SK-N-SH (cell line): ENCODE measurements around the gene RCAN2. TPM values are rescaled to one million over a fixed set of nuclear protein-coding genes. Genes with fewer than 3 reads are reported as not detected.

Source experiments
- CTCF ChIA-PET: fragments of 300-600, 350-600 bp; formaldehyde crosslinking; extraction: SDS; loops from one replicate; lab custom pipeline; 2021; lab: Yijun Ruan, JAX
- POLR2A ChIA-PET: fragments of 350-600 bp; sonication (Branson Sonifier 250); formaldehyde crosslinking; extraction: SDS; loops from one replicate; lab custom pipeline; 2020; ENCODE audit warnings: antibody characterized with exemption, inconsistent platforms; lab: Yijun Ruan, JAX
- DNase-seq: peaks from one replicate; pipeline ENCODE4 v3.0.0; 2012
- H2AFZ ChIP-seq: fragments of 200-600 bp; sonication (generic); 2 replicates; pipeline ENCODE4 v1.8.1; 2016; ENCODE audit warnings: antibody characterized with exemption, mild to moderate bottlenecking, low read depth
- H3F3A ChIP-seq: fragments of 200-600 bp; sonication (generic); replicated peaks from 2 replicates; pipeline ENCODE3; 2016; ENCODE audit warnings: antibody characterized with exemption, mild to moderate bottlenecking; ENCODE audit not compliant: insufficient read depth
- H3K27ac ChIP-seq, 2 experiments: fragments of 200-500 bp in 1 of 2; fragments of 200-600 bp in 1 of 2; sonication (Bioruptor generic) in 1 of 2; sonication (generic), shearing (Covaris generic) in 1 of 2; 2 replicates each; pipeline versions ENCODE4 v1.5.1 to v1.6.1; 2014 to 2016; ENCODE audit warnings: low read depth in 2 of 2, inconsistent platforms in 1 of 2, low read length in 1 of 2, mild to moderate bottlenecking in 1 of 2, mixed read lengths in 1 of 2
- H3K27me3 ChIP-seq: fragments of 200-600 bp; sonication (generic), shearing (Covaris generic); 2 replicates; pipeline ENCODE4 v1.6.1; 2016; ENCODE audit warnings: mixed run types; ENCODE audit not compliant: insufficient read depth
- H3K36me3 ChIP-seq, 2 experiments: fragments of 200-500 bp in 1 of 2; fragments of 200-600 bp in 1 of 2; sonication (Bioruptor generic) in 1 of 2; sonication (generic) in 1 of 2; replicated peaks in 1 of 2; 2 replicates each; pipeline versions ENCODE3 to v1.5.1; 2014 to 2016; ENCODE audit warnings: low read length in 1 of 2, mild to moderate bottlenecking in 1 of 2; ENCODE audit not compliant: insufficient read depth in 2 of 2, control insufficient read depth in 1 of 2
- H3K4me1 ChIP-seq, 2 experiments: fragments of 200-500 bp in 1 of 2; fragments of 200-600 bp in 1 of 2; sonication (Bioruptor generic) in 1 of 2; sonication (generic), shearing (Covaris generic) in 1 of 2; 2 replicates each; pipeline versions ENCODE4 v1.5.1 to v1.6.1; 2014 to 2016; ENCODE audit warnings: low read depth in 1 of 2, low read length in 1 of 2, mixed run types in 1 of 2; ENCODE audit not compliant: insufficient read depth in 2 of 2, control insufficient read depth in 1 of 2
- H3K4me2 ChIP-seq: fragments of 200-600 bp; sonication (generic), shearing (Covaris generic); 2 replicates; pipeline ENCODE4 v1.6.1; 2017; ENCODE audit warnings: mixed run types
- H3K4me3 ChIP-seq, 2 experiments: fragments of 200-500 bp in 1 of 2; fragments of 200-600 bp in 1 of 2; sonication (Bioruptor generic) in 1 of 2; sonication (generic), shearing (Covaris generic) in 1 of 2; 2 replicates each; pipeline versions ENCODE4 v1.5.1 to v1.8.1; 2014 to 2016; ENCODE audit warnings: low read depth in 2 of 2, inconsistent platforms in 1 of 2, low read length in 1 of 2, mild to moderate bottlenecking in 1 of 2, mixed read lengths in 1 of 2, moderate library complexity in 1 of 2
- H3K79me2 ChIP-seq: fragments of 200-600 bp; sonication (generic); 2 replicates; pipeline ENCODE4 v1.8.1; 2017; ENCODE audit warnings: mild to moderate bottlenecking; ENCODE audit not compliant: insufficient read depth
- H3K9ac ChIP-seq: fragments of 200-600 bp; sonication (generic); 2 replicates; pipeline ENCODE4 v1.6.1; 2017; ENCODE audit warnings: mixed run types
- H3K9me2 ChIP-seq: fragments of 200-600 bp; sonication (generic); 2 replicates; pipeline ENCODE4 v1.6.1; 2017; ENCODE audit warnings: mixed run types
- H3K9me3 ChIP-seq: fragments of 200-600 bp; sonication (generic); 2 replicates; pipeline ENCODE4 v1.6.1; 2017; ENCODE audit warnings: mixed run types, mild to moderate bottlenecking, moderate library complexity
- H4K20me1 ChIP-seq: fragments of 200-600 bp; sonication (generic); 2 replicates; pipeline ENCODE4 v1.6.1; 2017; ENCODE audit warnings: mild to moderate bottlenecking, mixed run types; ENCODE audit not compliant: insufficient read depth
- CTCF ChIP-seq: fragments of 200-600 bp; sonication (generic); IDR thresholded peaks from 2 replicates; pipeline ENCODE4 v1.6.1; 2017; ENCODE audit warnings: antibody characterized with exemption, mild to moderate bottlenecking, moderate library complexity
- ELF1 ChIP-seq: IDR thresholded peaks from 2 replicates; pipeline ENCODE4 v1.4.0; 2012
- EZH2phosphoT487 ChIP-seq: fragments of 200-600 bp; sonication (generic); IDR thresholded peaks from 2 replicates; pipeline ENCODE4 v1.6.1; 2017; ENCODE audit warnings: low read depth, mixed run types, mild to moderate bottlenecking, antibody characterized with exemption, moderate library complexity, borderline replicate concordance
- FOSL2 ChIP-seq: IDR thresholded peaks from 2 replicates; pipeline ENCODE4 v1.4.0; 2012; ENCODE audit warnings: low read depth, mild to moderate bottlenecking, moderate library complexity, borderline replicate concordance
- FOXJ3 ChIP-seq: sonication (generic); formaldehyde crosslinking; IDR thresholded peaks from 2 replicates; pipeline ENCODE4 v1.5.1; 2020; ENCODE audit warnings: mild to moderate bottlenecking, missing genetic modification reagents
- JUND ChIP-seq: IDR thresholded peaks from 2 replicates; pipeline ENCODE4 v1.4.0; 2012
- MEF2A ChIP-seq: IDR thresholded peaks from 2 replicates; pipeline ENCODE4 v1.4.0; 2012; ENCODE audit warnings: low read depth, borderline replicate concordance
- MXI1 ChIP-seq: IDR thresholded peaks from 2 replicates; pipeline ENCODE4 v1.6.1; 2012; ENCODE audit warnings: mild to moderate bottlenecking, low read depth, low read length, improper control_type of control experiment
- POLR2AphosphoS5 ChIP-seq: IDR thresholded peaks from 2 replicates; pipeline ENCODE4 v1.6.1; 2012; ENCODE audit warnings: low read depth, low read length
- RAD21 ChIP-seq: IDR thresholded peaks from 2 replicates; pipeline ENCODE4 v1.6.1; 2012; ENCODE audit warnings: mild to moderate bottlenecking, low read length
- SIN3A ChIP-seq: IDR thresholded peaks from 2 replicates; pipeline ENCODE4 v1.6.1; 2012; ENCODE audit warnings: low read depth, mild to moderate bottlenecking, low read length, moderate library complexity, borderline replicate concordance
- SMC3 ChIP-seq: IDR thresholded peaks from 2 replicates; pipeline ENCODE4 v1.6.1; 2012; ENCODE audit warnings: low read depth, low read length, improper control_type of control experiment
- TAF1 ChIP-seq: IDR thresholded peaks from 2 replicates; pipeline ENCODE4 v1.6.1; 2012; ENCODE audit warnings: low read depth, mild to moderate bottlenecking, low read length, moderate library complexity, borderline replicate concordance
- TEAD4 ChIP-seq: IDR thresholded peaks from 2 replicates; pipeline ENCODE4 v1.4.0; 2012; ENCODE audit warnings: mild to moderate bottlenecking, borderline replicate concordance; ENCODE audit not compliant: insufficient read depth
- USF1 ChIP-seq: IDR thresholded peaks from 2 replicates; pipeline ENCODE4 v1.4.0; 2012; ENCODE audit warnings: low read depth, borderline replicate concordance
- YY1 ChIP-seq: IDR thresholded peaks from 2 replicates; pipeline ENCODE4 v1.4.0; 2012; ENCODE audit warnings: low read depth, mild to moderate bottlenecking
- ZBTB33 ChIP-seq: IDR thresholded peaks from 2 replicates; pipeline ENCODE4 v1.4.0; 2012; ENCODE audit warnings: low read depth, borderline replicate concordance
- WGBS: methylation state at CpG from one replicate; pipeline ENCODE4 v1.1.6; 2017; ENCODE audit warnings: low lambda C conversion rate; 5-methylcytosine and 5-hydroxymethylcytosine counted together
- polyA plus RNA-seq, 3 experiments: library from polyadenylated mRNA; depleted of rRNA; stranded (reverse); fragments of >200 nt; gene quantifications; 2 replicates each; pipeline ENCODE4 v1.2.3, GENCODE V29; 2012

RCAN2 gene
- polyA plus RNA-seq, 1 of the 3 experiments (the other 2 are of a cell fraction) = not detected

- TF ChIP-seq MEF2A (no peak), SMC3 (no peak), USF1 (no peak), EZH2phosphoT487 (no peak), SIN3A (no peak), RAD21 (no peak)
Observed at GRCh38 chr6:46291880-46292279, 199.4 kb downstream of the RCAN2 start (continued).

DNA sequence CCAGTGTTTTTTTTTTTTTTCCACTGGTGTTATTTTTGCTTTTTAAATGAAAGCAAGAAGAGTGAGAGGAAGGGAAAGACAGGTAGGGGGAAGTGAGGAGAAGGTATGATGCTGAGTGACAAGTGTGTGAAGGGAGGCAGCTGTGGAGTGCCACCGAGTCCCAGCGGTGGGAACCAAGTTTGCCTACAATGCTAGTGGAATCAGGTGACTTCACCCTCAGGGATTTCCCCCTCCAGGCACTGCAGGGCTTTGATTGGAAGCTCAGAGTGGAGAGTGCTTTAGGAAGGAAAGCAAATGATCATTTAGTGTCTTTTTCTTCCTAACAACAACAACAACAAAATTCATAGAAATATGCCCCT is 200.0 kb downstream of the RCAN2 start:
- H3K27me3 ChIP-seq = peaks cover 4% of the 10 kb centered on the region; the same call in 1 of the 2 replicates

More for the DNA sequence above, 200.0 kb downstream of the RCAN2 start:
- no peaks in the 10 kb centered on the region for H3K79me2 ChIP-seq
- no peaks in the 10 kb centered on the region for H4K20me1 ChIP-seq
- H2AFZ ChIP-seq = no peak overlapping the region
- no peaks in the 10 kb centered on the region for H3K9me3 ChIP-seq
- no peaks in the 10 kb centered on the region for H3K4me1 ChIP-seq
- H3K4me3 ChIP-seq = no peak overlapping the region
- no peaks in the 10 kb centered on the region for H3K36me3 ChIP-seq
- H3F3A ChIP-seq = no peaks in the 10 kb centered on the region
- CTCF ChIA-PET = interaction anchor here (0.8 kb wide), 1 partner anchor 43 kb away, joined by 5 read pairs; no protein-coding TSS in a partner anchor
- 0% methylated on average over 2 of the region's 2 CpGs for WGBS
- TF ChIP-seq TEAD4 (no peak), TAF1 (no peak), FOSL2 (no peak), CTCF (no peak), POLR2AphosphoS5 (no peak), JUND (no peak), FOXJ3 (CRISPR knock-in tag) (no peak), MXI1 (no peak), ZBTB33 (no peak), ELF1 (no peak), YY1 (no peak)
- no peaks in the 10 kb centered on the region for H3K9me2 ChIP-seq
- H3K9ac ChIP-seq = no peak overlapping the region
- no peak overlapping the region for H3K27ac ChIP-seq
- POLR2A ChIA-PET = no interaction called here
- no peak for DNase-seq
- no peak overlapping the region for H3K4me2 ChIP-seq
